Measurements from ENCODE around the gene GSK3B.

GSK3B gene

GRCh38 chr3:119965692-119966091 lies 128.6 kb downstream of the GSK3B start:
- no peaks in the 10 kb centered on the region for H3K36me3 ChIP-seq (ENCODE audit: control insufficient read depth, insufficient read depth, low read length)
- no peaks in the 10 kb centered on the region for H3K27me3 ChIP-seq (replicated peaks; ENCODE audit: control insufficient read depth, insufficient read depth, low read length, poor library complexity, severe bottlenecking)
- H3K4me1 ChIP-seq (ENCODE audit: control insufficient read depth, insufficient read depth, low read length, poor library complexity, severe bottlenecking) = no peaks in the 10 kb centered on the region
- H3K9me3 ChIP-seq (ENCODE audit: control insufficient read depth, low read length) = no peaks in the 10 kb centered on the region
- DNase-seq = no peak
- H3K27ac ChIP-seq (ENCODE audit: insufficient read depth, low read length, poor library complexity, severe bottlenecking) = no peak overlapping the region
- H3K4me3 ChIP-seq (ENCODE audit: insufficient read depth, low read depth, low read length, poor library complexity, severe bottlenecking) = no peak overlapping the region

GRCh38 chr3:119964294-119964693 lies 130.0 kb downstream of the GSK3B start:
- H3K27me3 ChIP-seq (replicated peaks; ENCODE audit: control insufficient read depth, insufficient read depth, low read length, poor library complexity, severe bottlenecking) = no peaks in the 10 kb centered on the region
- H3K4me3 ChIP-seq (ENCODE audit: insufficient read depth, low read depth, low read length, poor library complexity, severe bottlenecking) = no peak overlapping the region
- no peaks in the 10 kb centered on the region for H3K4me1 ChIP-seq (ENCODE audit: control insufficient read depth, insufficient read depth, low read length, poor library complexity, severe bottlenecking)
- H3K9me3 ChIP-seq (ENCODE audit: control insufficient read depth, low read length) = no peaks in the 10 kb centered on the region
- no peaks in the 10 kb centered on the region for H3K36me3 ChIP-seq (ENCODE audit: control insufficient read depth, insufficient read depth, low read length)
- no peak overlapping the region for H3K27ac ChIP-seq (ENCODE audit: insufficient read depth, low read length, poor library complexity, severe bottlenecking)
- no peak for DNase-seq

GRCh38 chr3:119955972-119956371 lies 138.3 kb downstream of the GSK3B start:
- H3K36me3 ChIP-seq (ENCODE audit: control insufficient read depth, insufficient read depth, low read length) = no peaks in the 10 kb centered on the region
- H3K27ac ChIP-seq (ENCODE audit: insufficient read depth, low read length, poor library complexity, severe bottlenecking) = no peak overlapping the region
- no peaks in the 10 kb centered on the region for H3K27me3 ChIP-seq (replicated peaks; ENCODE audit: control insufficient read depth, insufficient read depth, low read length, poor library complexity, severe bottlenecking)
- H3K9me3 ChIP-seq (ENCODE audit: control insufficient read depth, low read length) = no peaks in the 10 kb centered on the region
- no peak for DNase-seq
- H3K4me3 ChIP-seq (ENCODE audit: insufficient read depth, low read depth, low read length, poor library complexity, severe bottlenecking) = no peak overlapping the region
- H3K4me1 ChIP-seq (ENCODE audit: control insufficient read depth, insufficient read depth, low read length, poor library complexity, severe bottlenecking) = no peaks in the 10 kb centered on the region

- no peaks in the 10 kb centered on the region for H3K4me1 ChIP-seq (ENCODE audit: control insufficient read depth, insufficient read depth, low read length, poor library complexity, severe bottlenecking)
- no peaks in the 10 kb centered on the region for H3K27me3 ChIP-seq (replicated peaks; ENCODE audit: control insufficient read depth, insufficient read depth, low read length, poor library complexity, severe bottlenecking)
- H3K27ac ChIP-seq (ENCODE audit: insufficient read depth, low read length, poor library complexity, severe bottlenecking) = no peak overlapping the region
- H3K36me3 ChIP-seq (ENCODE audit: control insufficient read depth, insufficient read depth, low read length) = no peaks in the 10 kb centered on the region
- no peak for DNase-seq
- H3K4me3 ChIP-seq (ENCODE audit: insufficient read depth, low read depth, low read length, poor library complexity, severe bottlenecking) = no peak overlapping the region
- no peaks in the 10 kb centered on the region for H3K9me3 ChIP-seq (ENCODE audit: control insufficient read depth, low read length)
Measured at GRCh38 chr3:119950666-119951325, 143.5 kb downstream of the GSK3B start.

- Histone ChIP-seq H3K27ac (ENCODE audit: insufficient read depth, low read length, poor library complexity, severe bottlenecking) (no peak overlapping the region), H3K4me1 (ENCODE audit: control insufficient read depth, insufficient read depth, low read length, poor library complexity, severe bottlenecking) (no peaks in the 10 kb centered on the region), H3K9me3 (ENCODE audit: control insufficient read depth, low read length) (no peaks in the 10 kb centered on the region), H3K4me3 (ENCODE audit: insufficient read depth, low read depth, low read length, poor library complexity, severe bottlenecking) (no peak overlapping the region), H3K36me3 (ENCODE audit: control insufficient read depth, insufficient read depth, low read length) (no peaks in the 10 kb centered on the region), H3K27me3 (replicated peaks; ENCODE audit: control insufficient read depth, insufficient read depth, low read length, poor library complexity, severe bottlenecking) (no peaks in the 10 kb centered on the region)
- no peak for DNase-seq
Measured at GRCh38 chr3:119945291-119945690, 149.0 kb downstream of the GSK3B start.

- Histone ChIP-seq H3K4me3 (ENCODE audit: insufficient read depth, low read depth, low read length, poor library complexity, severe bottlenecking) (no peak overlapping the region), H3K27ac (ENCODE audit: insufficient read depth, low read length, poor library complexity, severe bottlenecking) (no peak overlapping the region), H3K4me1 (ENCODE audit: control insufficient read depth, insufficient read depth, low read length, poor library complexity, severe bottlenecking) (no peaks in the 10 kb centered on the region), H3K9me3 (ENCODE audit: control insufficient read depth, low read length) (no peaks in the 10 kb centered on the region), H3K36me3 (ENCODE audit: control insufficient read depth, insufficient read depth, low read length) (no peaks in the 10 kb centered on the region), H3K27me3 (replicated peaks; ENCODE audit: control insufficient read depth, insufficient read depth, low read length, poor library complexity, severe bottlenecking) (no peaks in the 10 kb centered on the region)
- DNase-seq = no peak
Measured at GRCh38 chr3:119944091-119944490, 150.2 kb downstream of the GSK3B start.

- no peaks in the 10 kb centered on the region for H3K36me3 ChIP-seq (ENCODE audit: control insufficient read depth, insufficient read depth, low read length)
- no peak overlapping the region for H3K27ac ChIP-seq (ENCODE audit: insufficient read depth, low read length, poor library complexity, severe bottlenecking)
- no peaks in the 10 kb centered on the region for H3K9me3 ChIP-seq (ENCODE audit: control insufficient read depth, low read length)
- no peaks in the 10 kb centered on the region for H3K27me3 ChIP-seq (replicated peaks; ENCODE audit: control insufficient read depth, insufficient read depth, low read length, poor library complexity, severe bottlenecking)
- H3K4me3 ChIP-seq (ENCODE audit: insufficient read depth, low read depth, low read length, poor library complexity, severe bottlenecking) = no peak overlapping the region
- no peaks in the 10 kb centered on the region for H3K4me1 ChIP-seq (ENCODE audit: control insufficient read depth, insufficient read depth, low read length, poor library complexity, severe bottlenecking)
- no peak for DNase-seq
Measured at GRCh38 chr3:119939077-119939476, 155.2 kb downstream of the GSK3B start.

GRCh38 chr3:119937229-119937628 lies 157.0 kb downstream of the GSK3B start:
- H3K9me3 ChIP-seq (ENCODE audit: control insufficient read depth, low read length) = no peaks in the 10 kb centered on the region
- H3K4me3 ChIP-seq (ENCODE audit: insufficient read depth, low read depth, low read length, poor library complexity, severe bottlenecking) = no peak overlapping the region
- H3K27me3 ChIP-seq (replicated peaks; ENCODE audit: control insufficient read depth, insufficient read depth, low read length, poor library complexity, severe bottlenecking) = no peaks in the 10 kb centered on the region
- no peak for DNase-seq
- H3K4me1 ChIP-seq (ENCODE audit: control insufficient read depth, insufficient read depth, low read length, poor library complexity, severe bottlenecking) = no peaks in the 10 kb centered on the region
- no peaks in the 10 kb centered on the region for H3K36me3 ChIP-seq (ENCODE audit: control insufficient read depth, insufficient read depth, low read length)
- no peak overlapping the region for H3K27ac ChIP-seq (ENCODE audit: insufficient read depth, low read length, poor library complexity, severe bottlenecking)

- no peaks in the 10 kb centered on the region for H3K4me1 ChIP-seq (ENCODE audit: control insufficient read depth, insufficient read depth, low read length, poor library complexity, severe bottlenecking)
- H3K4me3 ChIP-seq (ENCODE audit: insufficient read depth, low read depth, low read length, poor library complexity, severe bottlenecking) = no peak overlapping the region
- no peaks in the 10 kb centered on the region for H3K36me3 ChIP-seq (ENCODE audit: control insufficient read depth, insufficient read depth, low read length)
- no peak for DNase-seq
- no peak overlapping the region for H3K27ac ChIP-seq (ENCODE audit: insufficient read depth, low read length, poor library complexity, severe bottlenecking)
- no peaks in the 10 kb centered on the region for H3K27me3 ChIP-seq (replicated peaks; ENCODE audit: control insufficient read depth, insufficient read depth, low read length, poor library complexity, severe bottlenecking)
- H3K9me3 ChIP-seq (ENCODE audit: control insufficient read depth, low read length) = no peaks in the 10 kb centered on the region
Measured at GRCh38 chr3:119934249-119934648, 160.0 kb downstream of the GSK3B start.

GRCh38 chr3:119933207-119933606 lies 161.0 kb downstream of the GSK3B start:
- H3K4me3 ChIP-seq (ENCODE audit: insufficient read depth, low read depth, low read length, poor library complexity, severe bottlenecking) = no peak overlapping the region
- no peaks in the 10 kb centered on the region for H3K9me3 ChIP-seq (ENCODE audit: control insufficient read depth, low read length)
- no peak for DNase-seq
- no peaks in the 10 kb centered on the region for H3K36me3 ChIP-seq (ENCODE audit: control insufficient read depth, insufficient read depth, low read length)
- no peaks in the 10 kb centered on the region for H3K4me1 ChIP-seq (ENCODE audit: control insufficient read depth, insufficient read depth, low read length, poor library complexity, severe bottlenecking)
- H3K27ac ChIP-seq (ENCODE audit: insufficient read depth, low read length, poor library complexity, severe bottlenecking) = no peak overlapping the region
- H3K27me3 ChIP-seq (replicated peaks; ENCODE audit: control insufficient read depth, insufficient read depth, low read length, poor library complexity, severe bottlenecking) = no peaks in the 10 kb centered on the region
